Ammon's horn (tissue), 1 donor: Measurements from ENCODE around the gene MEGF6.

Experiments
- DNase-seq: peaks from one replicate; pipeline ENCODE4 v3.0.0-alpha.2; 2016; ENCODE audit warnings: low spot score

MEGF6 gene

DNA sequence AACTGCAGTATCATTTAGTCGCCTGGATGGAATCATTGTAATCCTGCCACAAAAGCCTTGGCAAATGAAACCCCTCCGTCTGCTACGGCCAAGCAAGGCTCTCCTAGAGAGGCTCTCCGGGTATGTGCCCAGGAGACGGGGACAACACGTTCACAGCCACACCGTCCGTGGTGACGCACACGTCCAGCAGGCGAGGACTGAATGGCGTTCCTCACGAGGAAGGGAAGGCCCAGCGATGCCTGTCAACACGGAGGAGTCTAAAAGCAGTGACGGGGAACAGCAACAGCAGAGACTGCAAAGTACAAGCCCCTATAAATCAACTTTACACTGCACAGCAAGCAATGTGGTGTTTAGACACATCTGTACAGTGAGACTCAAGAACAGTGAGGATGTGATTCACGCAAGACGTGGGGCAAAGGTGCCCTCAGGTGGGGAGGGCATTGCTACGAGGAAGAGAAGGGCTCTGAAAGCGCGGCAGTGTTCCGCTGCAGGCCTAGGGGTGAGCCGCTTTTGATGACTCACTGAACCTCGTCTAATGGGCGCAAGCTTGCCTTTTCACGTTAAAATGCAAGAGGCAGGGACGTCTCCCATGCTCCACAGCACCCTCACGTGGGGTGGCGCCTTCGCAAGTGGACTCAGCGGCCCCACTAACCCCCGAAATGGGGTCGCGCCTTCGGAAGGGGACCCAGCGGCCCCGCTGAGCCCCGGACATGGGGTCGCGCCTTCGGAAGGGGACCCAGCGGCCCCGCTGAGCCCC is 31.8 kb upstream of the MEGF6 start:
- DNase-seq: no peak

DNA sequence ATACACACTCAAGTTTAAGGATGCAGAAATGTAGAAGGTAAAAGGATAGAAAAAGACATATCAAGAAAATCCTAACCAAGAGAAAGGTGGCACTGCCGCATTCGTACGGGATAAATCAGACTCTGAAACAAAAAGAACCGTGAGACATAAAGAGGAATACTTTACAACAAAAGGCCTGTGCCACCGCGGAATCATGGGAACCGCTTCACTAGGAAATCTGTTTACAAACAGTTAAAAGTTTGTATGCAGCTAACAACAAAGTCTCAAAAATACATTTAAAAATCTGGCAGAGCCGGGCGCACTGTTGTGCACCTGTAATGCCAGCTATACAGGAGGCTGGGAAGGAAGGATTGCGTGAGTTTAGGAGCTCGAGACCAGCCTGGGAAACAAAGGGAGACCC is 30.5 kb upstream of the MEGF6 start:
- DNase-seq: no peak

DNA sequence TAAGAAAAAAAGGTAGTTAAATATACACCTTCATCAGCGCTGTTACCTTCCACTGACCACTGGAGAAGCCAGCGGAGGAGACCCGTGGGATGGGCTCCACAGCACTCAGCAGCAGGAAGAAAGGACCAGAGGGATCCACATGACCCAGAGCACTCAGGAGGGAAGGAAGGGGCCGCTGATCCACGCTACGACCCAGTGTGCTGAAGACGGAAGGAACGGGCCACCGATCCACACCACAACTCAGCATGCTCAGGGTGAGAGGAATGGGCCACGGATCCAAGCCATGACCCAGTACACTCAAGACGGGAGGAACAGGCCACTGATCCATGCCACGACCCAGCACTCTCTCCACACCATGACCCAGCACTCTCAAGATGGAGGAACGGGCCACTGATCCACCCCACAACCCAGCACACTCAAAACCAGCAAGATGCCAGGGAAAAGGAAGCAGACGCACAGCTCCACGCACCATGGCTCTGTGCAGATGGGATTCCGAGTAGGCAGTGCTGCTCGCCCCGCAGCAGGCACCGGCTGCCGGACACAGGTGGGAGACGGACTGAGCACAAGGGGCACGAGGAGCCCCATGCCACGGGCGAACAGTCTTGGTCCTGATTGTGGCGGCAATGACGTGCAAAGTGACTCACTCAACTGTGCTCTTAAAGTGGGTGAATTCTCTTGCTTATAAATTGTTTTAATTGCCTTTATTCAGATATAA is 29.9 kb upstream of the MEGF6 start:
- no peak for DNase-seq

DNA sequence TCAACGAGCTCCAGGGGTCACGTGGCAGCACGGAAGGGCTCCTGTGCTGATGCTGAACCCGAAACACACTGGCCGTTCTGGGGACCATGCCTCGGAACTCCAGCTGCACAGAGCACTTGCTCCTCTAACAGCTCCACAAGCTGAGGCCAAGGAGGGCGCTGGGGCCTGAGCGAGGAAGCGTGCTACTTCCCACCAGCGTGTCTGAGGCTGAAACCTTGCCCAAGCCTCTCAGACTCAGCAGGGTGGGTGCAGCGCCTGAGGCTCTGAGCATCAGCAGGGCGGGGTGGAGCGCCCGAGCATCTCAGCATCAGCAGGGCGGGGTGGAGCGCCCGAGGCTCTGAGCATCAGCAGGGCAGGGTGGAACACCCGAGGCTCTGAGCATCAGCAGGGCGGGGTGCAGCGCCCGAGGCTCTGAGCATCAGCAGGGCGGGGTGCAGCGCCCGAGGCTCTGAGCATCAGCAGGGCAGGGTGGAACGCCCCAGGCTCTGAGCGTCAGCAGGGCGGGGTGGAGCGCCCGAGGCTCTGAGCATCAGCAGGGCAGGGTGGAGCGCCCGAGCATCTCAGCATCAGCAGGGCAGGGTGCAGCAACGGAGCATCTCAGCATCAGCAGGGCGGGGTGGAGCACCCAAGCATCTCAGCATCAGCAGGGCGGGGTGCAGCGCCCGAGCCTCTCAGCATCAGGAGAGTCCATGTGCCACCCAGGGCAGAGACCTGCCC is 29.0 kb upstream of the MEGF6 start:
- no peak for DNase-seq

DNA sequence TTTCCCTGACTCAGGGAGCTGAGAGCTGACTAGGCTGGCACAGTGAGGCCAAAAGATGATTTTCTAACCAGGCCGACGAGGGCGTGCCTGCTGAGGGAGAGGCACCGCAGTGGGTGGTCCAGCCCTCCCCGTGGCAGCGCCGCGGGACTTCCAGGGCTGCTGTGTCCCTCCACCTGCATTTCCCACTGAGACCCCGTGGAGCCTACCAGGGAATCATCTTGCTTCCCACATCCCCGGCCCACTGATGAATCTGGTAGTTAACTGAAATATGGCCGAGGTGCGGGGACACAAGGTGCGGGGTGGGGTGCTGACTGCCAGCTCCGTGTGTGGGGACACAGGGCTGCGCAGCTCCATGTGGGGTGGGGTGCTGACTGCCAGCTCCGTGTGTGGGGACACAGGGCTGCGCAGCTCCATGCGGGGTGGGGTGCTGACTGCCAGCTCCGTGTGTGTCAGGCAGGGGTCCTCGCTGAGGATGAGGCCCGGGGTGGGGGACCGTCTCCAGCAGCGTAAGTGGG is 28.1 kb upstream of the MEGF6 start:
- DNase-seq: no peak

DNA sequence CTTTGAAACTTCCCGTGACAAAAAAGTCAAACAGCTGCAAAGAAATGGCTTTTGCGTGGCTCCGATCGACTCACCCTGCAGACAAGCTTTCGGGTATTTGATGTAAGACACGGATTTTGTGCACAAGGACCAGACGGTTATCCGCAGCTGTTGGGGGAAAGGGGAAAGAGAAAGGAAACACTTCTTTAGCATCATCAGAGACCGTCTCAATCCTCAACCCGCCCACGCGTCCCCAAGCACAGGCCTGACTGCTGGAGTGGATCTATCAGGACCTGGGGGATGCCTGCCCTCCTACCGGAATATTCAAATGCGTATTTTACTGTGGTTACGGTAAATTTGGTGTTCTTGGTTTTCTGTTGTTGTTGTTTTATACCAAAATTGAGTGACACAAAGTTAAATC is 27.4 kb upstream of the MEGF6 start:
- no peak for DNase-seq

DNA sequence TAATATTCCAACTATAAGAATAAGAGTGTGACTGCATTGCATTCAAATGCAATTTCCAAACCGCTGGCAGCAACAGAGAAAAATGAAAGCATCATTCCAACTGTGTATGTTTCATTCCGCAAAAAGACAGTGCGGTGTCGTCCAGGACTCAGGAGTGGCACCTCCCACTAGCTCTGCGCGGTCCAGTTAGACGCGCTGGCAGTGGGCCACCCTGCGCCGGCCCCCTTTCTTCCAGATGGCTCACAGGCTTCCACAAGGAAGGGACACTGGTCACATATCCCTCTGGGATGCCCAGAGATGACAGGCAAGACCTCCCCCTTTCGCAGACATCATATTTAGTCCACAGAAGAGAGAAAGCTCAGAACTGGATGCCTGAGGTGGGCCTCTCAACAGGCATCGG is 26.7 kb upstream of the MEGF6 start:
- DNase-seq: no peak

DNA sequence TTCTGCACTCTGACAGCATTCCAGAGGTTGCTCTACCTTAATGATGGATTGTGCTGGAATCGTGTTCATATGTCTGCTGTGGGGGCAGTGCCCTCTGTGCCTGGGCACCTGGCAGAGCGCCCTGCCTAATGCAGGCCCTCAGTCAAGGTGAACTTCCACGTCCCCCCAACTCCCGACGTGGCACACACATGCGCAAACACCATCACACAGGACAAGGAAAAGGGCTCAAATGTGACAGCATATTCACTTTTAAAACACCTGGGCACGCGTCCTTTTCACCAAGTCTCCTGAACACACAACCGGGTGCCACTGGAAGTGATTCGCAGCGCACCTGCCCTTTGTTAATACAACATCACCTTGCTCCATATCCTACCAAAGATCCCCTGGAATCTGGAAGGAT is 25.2 kb upstream of the MEGF6 start:
- DNase-seq: no peak

DNA sequence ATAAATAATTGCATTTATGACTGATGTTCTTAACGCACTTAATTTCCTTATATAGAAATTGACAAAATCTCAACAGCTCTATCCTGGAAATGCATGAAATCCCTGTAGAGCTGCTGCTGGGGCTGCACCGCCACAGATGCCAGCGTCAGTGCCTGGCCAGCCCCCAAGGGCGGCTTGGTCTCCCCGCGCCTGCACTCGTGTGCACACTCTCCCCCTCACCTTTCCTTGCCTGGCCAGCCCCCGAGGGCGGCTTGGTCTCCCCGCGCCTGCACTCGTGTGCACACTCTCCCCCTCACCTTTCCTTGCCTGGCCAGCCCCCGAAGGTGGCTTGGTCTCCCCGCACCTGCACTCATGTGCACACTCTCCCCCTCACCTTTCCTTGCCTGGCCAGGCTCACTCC is 24.8 kb upstream of the MEGF6 start:
- no peak for DNase-seq

DNA sequence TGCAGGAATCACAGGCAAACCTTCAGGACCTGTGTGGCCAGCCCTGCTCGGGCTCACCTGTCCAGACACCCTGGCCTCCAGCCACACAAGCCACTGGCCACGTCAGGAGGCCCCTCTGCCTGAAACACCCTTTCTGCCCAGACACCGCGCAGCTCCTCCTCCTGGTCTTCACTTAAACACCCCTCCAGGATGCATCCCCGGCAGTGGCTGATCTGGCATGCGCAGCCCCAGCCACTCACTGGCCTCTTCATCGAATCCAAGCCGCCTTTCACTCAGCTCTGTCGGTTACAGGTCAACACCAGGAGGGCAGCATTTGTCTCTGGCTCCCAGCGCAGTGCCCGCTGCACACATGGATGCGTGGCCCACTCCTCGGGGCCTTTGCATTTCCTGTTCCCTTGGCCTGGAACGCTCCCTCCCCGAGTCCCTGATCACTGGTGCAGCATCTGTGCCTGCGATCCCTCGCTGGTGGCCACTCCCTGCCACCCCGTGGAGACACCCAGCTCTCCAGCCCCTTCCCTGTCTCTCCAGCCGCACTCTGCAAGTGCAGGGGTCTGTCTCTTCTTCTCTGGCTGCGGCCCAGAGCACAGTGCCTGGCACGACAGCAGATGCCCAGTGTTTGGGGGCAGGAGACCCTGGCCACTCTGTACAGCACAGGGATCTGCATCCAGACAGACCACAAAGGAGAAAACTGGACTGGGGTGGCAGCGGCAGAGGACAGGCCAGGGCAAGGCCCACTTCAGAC is 22.9 kb upstream of the MEGF6 start:
- no peak for DNase-seq

DNA sequence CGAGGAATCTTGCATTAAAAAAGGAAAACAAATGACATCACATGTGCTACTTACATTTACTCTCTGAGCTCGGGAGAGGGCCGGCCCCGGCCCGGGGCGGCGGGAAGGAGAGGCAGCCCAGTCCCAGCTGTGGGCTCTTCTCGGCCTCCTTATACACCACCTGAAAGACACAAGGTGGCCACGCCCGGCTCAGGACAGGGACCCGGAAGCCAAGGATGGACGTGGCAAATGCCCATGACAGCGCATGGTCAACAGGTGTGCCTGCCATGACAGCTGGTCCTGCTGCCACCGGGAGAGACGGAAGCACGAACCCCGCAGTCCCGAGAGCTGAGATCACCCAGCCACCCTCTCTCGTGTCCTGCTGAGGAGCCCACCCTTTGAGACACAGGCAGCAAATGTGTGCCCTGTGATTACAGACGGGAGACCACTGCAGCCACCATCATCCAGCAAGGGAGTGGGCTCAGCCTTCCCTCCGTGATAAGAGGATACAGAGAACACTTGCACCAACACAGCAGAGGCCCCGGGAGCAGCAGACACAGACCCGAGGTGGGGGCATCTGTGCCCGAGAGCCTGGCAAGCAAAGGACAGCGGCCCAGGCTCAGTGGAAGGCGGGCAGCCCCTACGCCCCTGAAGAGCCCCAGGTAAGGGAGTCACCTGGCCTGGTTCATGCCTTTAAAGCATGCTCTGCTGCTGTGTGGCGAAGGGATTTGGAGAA is 22.2 kb upstream of the MEGF6 start:
- no peak for DNase-seq

DNA sequence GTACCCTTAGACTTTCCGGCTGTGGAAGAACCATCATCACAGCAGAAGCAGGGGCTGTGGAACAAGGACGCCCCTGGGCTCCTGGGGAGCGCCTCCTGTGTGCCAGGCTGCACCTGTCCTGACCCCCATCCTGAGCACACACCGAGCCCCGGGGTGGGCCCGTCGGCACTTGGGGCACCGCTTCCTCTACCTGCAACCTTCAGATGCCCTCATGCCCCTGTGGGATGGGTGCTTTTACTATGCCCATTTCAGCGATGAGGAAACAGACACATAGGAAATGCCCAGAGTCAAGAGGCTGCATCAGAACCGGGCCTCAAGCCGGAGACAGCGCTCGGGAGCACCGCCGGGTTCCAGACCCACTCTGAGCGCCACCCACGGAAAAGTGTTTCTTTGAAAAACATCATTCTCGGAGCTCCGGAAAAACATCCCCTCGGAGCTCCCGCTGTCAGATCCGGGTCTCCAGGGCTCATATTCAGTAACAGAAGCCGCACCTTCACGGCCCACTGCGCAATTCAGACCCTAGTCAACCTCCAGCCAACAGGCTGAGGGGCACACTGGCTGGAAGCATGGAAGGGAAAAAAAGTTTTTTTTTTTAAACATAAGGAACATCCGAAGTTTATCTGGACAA is 21.5 kb upstream of the MEGF6 start:
- no peak for DNase-seq

DNA sequence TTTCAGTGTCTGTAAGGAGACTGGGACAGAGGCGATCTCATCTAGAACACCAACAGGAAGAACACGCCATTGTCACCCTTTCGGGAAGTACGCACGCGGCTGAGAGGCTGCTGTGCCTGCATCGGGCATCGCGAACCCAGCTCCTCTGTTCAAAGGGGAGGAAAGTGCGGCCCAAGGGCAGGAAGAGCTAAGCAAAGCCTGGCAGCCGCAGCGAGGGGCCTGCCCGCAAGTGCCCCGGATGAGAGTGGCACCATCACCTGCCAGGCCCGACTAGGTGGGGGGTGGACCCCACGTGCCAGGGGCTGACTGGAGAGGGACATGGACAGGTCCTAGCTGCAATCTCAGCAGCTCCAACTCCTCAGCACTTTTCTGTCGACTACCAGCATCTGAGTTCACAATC is 21.0 kb upstream of the MEGF6 start:
- DNase-seq: no peak

DNA sequence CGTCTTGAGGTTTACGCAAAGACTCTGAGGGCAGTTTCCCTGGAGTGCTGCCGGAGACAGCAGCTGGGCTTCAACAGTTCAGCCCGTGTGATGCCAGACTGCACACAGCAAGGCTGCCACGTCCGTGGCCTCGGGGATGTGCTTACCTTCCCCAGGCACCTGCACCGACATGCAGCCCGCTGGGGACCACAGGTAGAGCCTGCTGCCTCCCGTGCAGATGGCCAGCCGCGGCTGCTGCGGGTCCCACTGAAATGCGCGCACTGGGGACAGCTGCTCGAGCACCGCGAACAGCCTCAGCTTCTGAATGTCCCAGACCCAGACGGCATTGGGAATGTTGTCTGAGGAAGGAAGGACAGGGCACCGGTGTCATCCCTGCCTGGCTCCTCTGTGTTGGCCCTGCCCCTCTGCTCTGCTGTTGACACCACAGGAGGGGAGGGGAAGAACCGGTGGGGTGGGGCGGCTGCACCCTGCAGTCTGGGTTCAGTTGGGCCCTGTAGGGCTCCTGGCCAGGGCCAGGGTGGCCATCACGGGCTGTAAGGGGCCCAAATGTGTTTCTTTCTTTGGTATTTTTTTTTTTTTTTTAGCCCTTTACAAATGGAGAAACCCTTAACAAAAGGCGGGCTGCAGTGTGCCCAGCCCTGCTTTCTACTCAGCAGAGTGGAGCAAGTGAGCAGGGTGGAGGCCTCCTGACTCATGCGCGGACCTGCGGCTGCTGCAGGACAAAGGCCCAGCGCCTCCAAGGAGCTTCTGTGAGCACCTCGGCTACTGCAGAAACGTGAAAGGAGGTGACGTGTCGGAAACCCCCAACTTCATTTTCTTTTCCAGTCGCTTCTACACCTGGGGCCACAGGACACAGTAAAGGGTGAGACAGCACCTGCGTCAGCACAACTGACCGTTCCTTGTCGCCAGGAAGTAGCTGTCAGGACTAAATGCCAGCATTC is 20.3 kb upstream of the MEGF6 start:
- DNase-seq: no peak

DNA sequence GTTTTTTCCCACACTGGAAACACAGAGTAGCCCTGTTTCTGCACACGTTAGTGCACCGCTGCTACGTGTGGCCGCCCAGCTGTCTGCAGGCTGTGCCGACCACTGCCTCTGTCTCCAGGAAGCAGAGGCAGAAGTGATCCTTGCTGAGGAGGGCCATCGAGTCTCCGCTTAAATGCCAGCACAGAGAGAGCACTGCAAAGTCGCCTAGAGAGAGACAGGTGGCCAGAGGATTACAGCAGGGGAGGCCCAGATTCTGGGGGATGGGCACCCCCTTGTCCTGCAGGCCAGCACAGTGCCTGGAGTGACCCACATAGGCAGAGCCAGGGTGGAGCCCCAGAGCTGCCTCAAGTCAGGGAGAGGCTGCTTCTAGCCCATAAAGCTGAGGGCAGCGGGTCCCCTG is 19.6 kb upstream of the MEGF6 start:
- DNase-seq: no peak

DNA sequence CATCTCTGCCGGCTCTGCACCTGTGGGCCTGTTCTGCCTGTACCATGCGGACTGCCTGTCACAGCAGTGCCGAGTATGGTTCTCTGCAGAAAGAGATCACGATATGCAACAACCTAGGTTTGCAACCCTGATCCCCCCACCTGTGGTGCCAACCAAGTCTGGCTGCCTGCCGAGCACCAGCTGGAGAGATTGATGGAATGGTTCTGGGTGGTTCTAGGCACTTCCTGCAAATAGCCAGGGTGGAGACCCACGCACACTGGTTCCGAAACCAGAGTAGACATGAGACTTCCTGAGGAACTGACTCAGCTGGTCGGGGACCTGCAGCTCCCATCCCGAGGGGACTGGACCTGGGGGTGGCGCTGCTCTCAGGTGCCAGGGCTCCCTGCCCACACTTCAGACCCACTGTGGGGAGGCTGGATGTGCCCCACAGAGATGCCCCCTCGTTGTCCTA is 18.9 kb upstream of the MEGF6 start:
- no peak for DNase-seq

DNA sequence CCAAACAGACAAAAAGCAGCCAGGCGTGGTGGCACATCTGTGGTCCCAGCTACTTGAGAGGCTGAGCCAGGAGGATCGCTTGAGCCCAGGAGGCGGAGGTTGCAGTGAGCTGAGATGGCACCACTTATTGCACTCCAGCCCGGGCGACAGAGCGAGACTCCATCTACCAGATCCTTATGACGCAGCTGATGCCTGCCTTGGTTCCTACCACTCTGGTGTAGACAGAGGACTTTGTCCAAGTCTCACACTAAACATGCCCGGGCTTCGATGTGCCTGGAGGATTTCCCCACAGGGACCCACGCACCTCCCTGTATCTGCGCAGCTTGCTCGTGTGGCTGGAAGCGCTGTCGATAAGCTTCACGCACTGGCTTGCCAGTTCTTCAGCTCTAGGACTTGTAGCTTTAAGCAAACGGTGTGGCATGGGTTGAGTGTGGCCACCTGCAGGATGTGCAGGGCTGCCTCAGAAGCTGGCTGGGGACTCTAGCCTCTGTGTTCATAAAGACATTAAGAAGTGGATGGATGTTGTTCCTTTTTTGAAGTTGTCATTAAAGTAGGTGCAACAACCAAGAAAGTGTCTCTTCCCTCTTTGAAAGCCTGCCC is 18.4 kb upstream of the MEGF6 start:
- no peak for DNase-seq

DNA sequence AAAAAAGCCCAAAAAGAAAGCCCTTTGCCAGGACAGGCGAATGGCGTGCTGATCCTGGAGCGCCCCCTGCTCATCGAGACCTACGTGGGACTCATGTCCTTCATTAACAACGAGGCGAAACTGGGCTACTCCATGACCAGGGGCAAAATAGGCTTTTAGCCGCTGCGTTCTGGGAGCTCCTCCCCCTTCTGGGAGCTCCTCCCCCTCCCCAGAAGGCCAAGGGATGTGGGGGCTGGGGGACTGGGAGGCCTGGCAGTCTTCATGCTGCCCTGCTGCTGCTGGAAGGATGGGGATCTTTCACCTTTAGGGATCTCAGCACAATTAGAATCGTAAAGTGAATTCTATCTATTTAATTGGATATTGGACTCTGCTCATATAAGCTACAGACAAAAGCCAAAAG is 17.1 kb upstream of the MEGF6 start:
- no peak for DNase-seq

DNA sequence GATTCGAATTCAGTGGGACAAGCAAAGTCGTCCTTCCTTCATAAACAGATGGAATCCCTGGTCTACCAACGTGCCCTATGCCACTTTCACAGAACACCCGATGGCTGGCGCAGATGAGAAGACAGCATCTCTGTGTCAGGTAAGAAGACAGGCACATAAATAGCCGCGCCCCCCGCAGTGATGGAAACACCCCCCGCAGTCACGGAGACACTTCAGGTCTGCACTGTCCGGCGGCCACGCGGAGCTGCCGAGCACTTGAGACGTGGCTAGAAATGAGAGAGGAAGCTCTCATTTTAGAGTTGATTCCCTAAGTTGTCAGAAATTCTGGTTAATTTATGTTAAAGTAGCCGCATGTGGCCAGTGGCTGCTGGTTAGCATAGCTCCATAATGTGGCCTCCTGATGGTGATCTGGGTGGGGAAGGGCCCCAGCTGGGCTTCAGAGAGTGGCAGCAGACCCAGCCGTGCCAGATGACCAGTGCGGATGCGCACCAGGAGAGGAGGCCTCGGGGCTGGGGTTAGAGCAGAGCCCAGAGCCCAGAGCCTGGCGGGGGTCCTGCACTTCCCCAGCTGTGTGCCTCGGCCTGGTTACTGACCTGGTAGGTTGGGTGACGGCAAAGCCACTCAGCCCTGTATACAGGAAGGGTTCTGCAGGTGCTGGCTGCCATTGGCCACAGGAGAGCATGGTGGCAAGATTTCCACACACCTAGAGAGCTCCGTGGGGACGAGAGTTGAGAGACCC is 16.4 kb upstream of the MEGF6 start:
- DNase-seq: no peak
